PFSK-1 (cell line): ENCODE data around the gene FAM118A.

Experiments used
- FOXP2 ChIP-seq: optimal IDR thresholded peaks from 2 replicates; pipeline ENCODE3; 2011; ENCODE audit warnings: borderline replicate concordance, control low read depth, inconsistent platforms; ENCODE audit not compliant: insufficient read depth; ENCODE audit errors: extremely low read length, extremely low read depth
- POLR2AphosphoS5 ChIP-seq: IDR thresholded peaks from 2 replicates; pipeline ENCODE4 v1.6.1; 2012; ENCODE audit warnings: low read depth, mild to moderate bottlenecking, control low read depth, low read length, moderate library complexity
- SIN3A ChIP-seq: IDR thresholded peaks from 2 replicates; pipeline ENCODE4 v1.6.1; 2012; ENCODE audit warnings: mild to moderate bottlenecking, low read length, moderate library complexity, borderline replicate concordance; ENCODE audit not compliant: insufficient read depth
- TAF1 ChIP-seq: IDR thresholded peaks from 2 replicates; pipeline ENCODE4 v1.6.1; 2012; ENCODE audit warnings: low read length, control low read depth, borderline replicate concordance; ENCODE audit not compliant: insufficient read depth
- TF ChIP-seq, protein P1 (sequence below), 2 experiments: IDR thresholded peaks; 2 replicates each; pipeline versions ENCODE4 v1.6.1 to v1.8.0; 2011 to 2012; ENCODE audit warnings: low read depth in 2 of 2, low read length in 2 of 2, control low read depth in 1 of 2, inconsistent platforms in 1 of 2, mild to moderate bottlenecking in 1 of 2, moderate library complexity in 1 of 2; ENCODE audit not compliant: insufficient read depth in 1 of 2

DNA sequence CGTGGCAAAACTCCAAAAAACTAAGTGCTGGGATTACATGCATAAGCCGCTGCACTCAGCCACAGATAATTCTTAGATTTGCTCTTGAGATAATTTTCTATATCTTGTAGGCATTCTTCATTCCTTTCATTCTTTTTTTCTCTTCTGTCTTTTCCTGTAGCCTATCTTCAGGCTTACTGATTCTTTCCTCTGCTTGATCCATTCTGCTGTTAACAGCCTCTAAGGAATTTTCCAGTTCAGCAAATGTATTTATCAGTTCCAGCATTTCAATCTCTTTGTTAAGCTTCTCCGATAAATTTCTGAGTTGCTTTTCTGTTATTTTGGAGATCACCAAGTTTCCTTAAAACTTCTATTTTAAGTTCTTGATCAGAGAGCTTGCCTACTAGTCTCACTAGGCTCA lies 57.0 kb downstream of the FAM118A start:
- TF ChIP-seq, protein P1, sequence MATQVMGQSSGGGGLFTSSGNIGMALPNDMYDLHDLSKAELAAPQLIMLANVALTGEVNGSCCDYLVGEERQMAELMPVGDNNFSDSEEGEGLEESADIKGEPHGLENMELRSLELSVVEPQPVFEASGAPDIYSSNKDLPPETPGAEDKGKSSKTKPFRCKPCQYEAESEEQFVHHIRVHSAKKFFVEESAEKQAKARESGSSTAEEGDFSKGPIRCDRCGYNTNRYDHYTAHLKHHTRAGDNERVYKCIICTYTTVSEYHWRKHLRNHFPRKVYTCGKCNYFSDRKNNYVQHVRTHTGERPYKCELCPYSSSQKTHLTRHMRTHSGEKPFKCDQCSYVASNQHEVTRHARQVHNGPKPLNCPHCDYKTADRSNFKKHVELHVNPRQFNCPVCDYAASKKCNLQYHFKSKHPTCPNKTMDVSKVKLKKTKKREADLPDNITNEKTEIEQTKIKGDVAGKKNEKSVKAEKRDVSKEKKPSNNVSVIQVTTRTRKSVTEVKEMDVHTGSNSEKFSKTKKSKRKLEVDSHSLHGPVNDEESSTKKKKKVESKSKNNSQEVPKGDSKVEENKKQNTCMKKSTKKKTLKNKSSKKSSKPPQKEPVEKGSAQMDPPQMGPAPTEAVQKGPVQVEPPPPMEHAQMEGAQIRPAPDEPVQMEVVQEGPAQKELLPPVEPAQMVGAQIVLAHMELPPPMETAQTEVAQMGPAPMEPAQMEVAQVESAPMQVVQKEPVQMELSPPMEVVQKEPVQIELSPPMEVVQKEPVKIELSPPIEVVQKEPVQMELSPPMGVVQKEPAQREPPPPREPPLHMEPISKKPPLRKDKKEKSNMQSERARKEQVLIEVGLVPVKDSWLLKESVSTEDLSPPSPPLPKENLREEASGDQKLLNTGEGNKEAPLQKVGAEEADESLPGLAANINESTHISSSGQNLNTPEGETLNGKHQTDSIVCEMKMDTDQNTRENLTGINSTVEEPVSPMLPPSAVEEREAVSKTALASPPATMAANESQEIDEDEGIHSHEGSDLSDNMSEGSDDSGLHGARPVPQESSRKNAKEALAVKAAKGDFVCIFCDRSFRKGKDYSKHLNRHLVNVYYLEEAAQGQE (IDR thresholded peaks at IDR 0.05; ENCODE audit: insufficient read depth in 1 of 2, low read depth in 2 of 2, low read length in 2 of 2) = no peak
- no peak for TF ChIP-seq TAF1
- no peak for TF ChIP-seq POLR2AphosphoS5
- no peak for TF ChIP-seq SIN3A
- TF ChIP-seq FOXP2 = no peak
